Mesenchymal stem cell (in vitro differentiated cells and primary cell): Measurements from ENCODE around the gene TRIM36.

ENCODE experiments used
- DNase-seq: peaks from one replicate; pipeline ENCODE4 v3.0.0-alpha.2; 2013
- H2AFZ ChIP-seq: one replicate; pipeline ENCODE4 v1.6.1; 2013; ENCODE audit warnings: low read depth, mild to moderate bottlenecking, control low read depth, inconsistent platforms, low read length, moderate library complexity
- H2AK5ac ChIP-seq: 2 replicates; pipeline ENCODE4 v1.6.1; 2013; ENCODE audit warnings: low read length, moderate library complexity, mild to moderate bottlenecking, inconsistent platforms; ENCODE audit not compliant: severe bottlenecking
- H2BK120ac ChIP-seq: one replicate; pipeline ENCODE4 v1.6.1; 2013; ENCODE audit warnings: low read depth, mild to moderate bottlenecking, inconsistent platforms, low read length, moderate library complexity
- H2BK12ac ChIP-seq, 2 experiments: one replicate each; pipeline ENCODE4 v1.6.1; 2013; ENCODE audit warnings: inconsistent platforms in 2 of 2, low read length in 2 of 2, mild to moderate bottlenecking in 2 of 2, moderate library complexity in 2 of 2, control low read depth in 1 of 2
- H2BK15ac ChIP-seq: one replicate; pipeline ENCODE4 v1.6.1; 2013; ENCODE audit warnings: mild to moderate bottlenecking, low read depth, inconsistent platforms; ENCODE audit not compliant: poor library complexity, severe bottlenecking
- H2BK5ac ChIP-seq: 2 replicates; pipeline ENCODE4 v1.6.1; 2013; ENCODE audit warnings: low read depth, mild to moderate bottlenecking, low read length, control low read depth, inconsistent platforms; ENCODE audit not compliant: poor library complexity, severe bottlenecking
- H3K14ac ChIP-seq, 2 experiments: one replicate each; pipeline ENCODE4 v1.6.1; 2013; ENCODE audit warnings: inconsistent platforms in 2 of 2, low read length in 2 of 2, control low read depth in 1 of 2, mild to moderate bottlenecking in 1 of 2, moderate library complexity in 1 of 2
- H3K18ac ChIP-seq, 2 experiments: one replicate each; pipeline ENCODE4 v1.6.1; 2013; ENCODE audit warnings: inconsistent platforms in 2 of 2, low read length in 2 of 2, control low read depth in 1 of 2, low read depth in 1 of 2, mild to moderate bottlenecking in 1 of 2
- H3K23ac ChIP-seq, 2 experiments: one replicate each; pipeline ENCODE4 v1.6.1; 2013; ENCODE audit warnings: inconsistent platforms in 2 of 2, low read length in 2 of 2, mild to moderate bottlenecking in 2 of 2, moderate library complexity in 2 of 2, control low read depth in 1 of 2
- H3K27ac ChIP-seq: 2 replicates; pipeline ENCODE4 v1.5.1; 2013; ENCODE audit warnings: mild to moderate bottlenecking, moderate library complexity, low read length, control low read depth, inconsistent platforms; ENCODE audit not compliant: poor library complexity, severe bottlenecking
- H3K27me3 ChIP-seq, 2 experiments: 2 replicates each; pipeline versions ENCODE4 v1.6.1 to v1.7.0; 2013; ENCODE audit warnings: low read length in 2 of 2, mild to moderate bottlenecking in 2 of 2, moderate library complexity in 2 of 2, control low read depth in 1 of 2, inconsistent platforms in 1 of 2; ENCODE audit not compliant: control insufficient read depth in 1 of 2, insufficient read depth in 1 of 2
- H3K36me3 ChIP-seq, 2 experiments: 2 replicates each; pipeline versions ENCODE4 v1.6.1 to v1.7.0; 2013; ENCODE audit warnings: low read length in 2 of 2, control low read depth in 1 of 2, inconsistent platforms in 1 of 2, low read depth in 1 of 2, mild to moderate bottlenecking in 1 of 2; ENCODE audit not compliant: insufficient read depth in 2 of 2, control insufficient read depth in 1 of 2
- H3K4ac ChIP-seq, 2 experiments: one replicate each; pipeline ENCODE4 v1.6.1; 2013; ENCODE audit warnings: inconsistent platforms in 2 of 2, low read length in 2 of 2, mild to moderate bottlenecking in 2 of 2, moderate library complexity in 2 of 2, control low read depth in 1 of 2, low read depth in 1 of 2
- H3K4me1 ChIP-seq: 2 replicates; pipeline ENCODE4 v1.6.1; 2013; ENCODE audit warnings: low read depth, low read length, control low read depth; ENCODE audit not compliant: control insufficient read depth, insufficient read depth
- H3K4me2 ChIP-seq: 2 replicates; pipeline ENCODE4 v1.6.1; 2013; ENCODE audit warnings: low read length, mild to moderate bottlenecking, inconsistent platforms; ENCODE audit not compliant: poor library complexity, severe bottlenecking
- H3K4me3 ChIP-seq, 2 experiments: 2 replicates each; pipeline versions ENCODE4 v1.5.1 to v1.7.0; 2013; ENCODE audit warnings: low read length in 2 of 2, mild to moderate bottlenecking in 2 of 2, control low read depth in 1 of 2, low read depth in 1 of 2; ENCODE audit not compliant: insufficient read depth in 1 of 2
- H3K79me1 ChIP-seq: replicated peaks from 2 replicates; pipeline ENCODE4 v1.6.1; 2013; ENCODE audit warnings: mild to moderate bottlenecking, control low read depth, low read length, inconsistent platforms; ENCODE audit not compliant: poor library complexity, severe bottlenecking
- H3K9ac ChIP-seq: 2 replicates; pipeline ENCODE4 v1.7.0; 2013; ENCODE audit warnings: mild to moderate bottlenecking, low read length, moderate library complexity
- H3K9me3 ChIP-seq: 2 replicates; pipeline ENCODE4 v1.7.0; 2013; ENCODE audit warnings: mild to moderate bottlenecking, low read length; ENCODE audit not compliant: control insufficient read depth
- H4K8ac ChIP-seq: one replicate; pipeline ENCODE4 v1.6.1; 2013; ENCODE audit warnings: inconsistent platforms, mild to moderate bottlenecking, low read length, moderate library complexity
- H4K91ac ChIP-seq: one replicate; pipeline ENCODE4 v1.6.1; 2013; ENCODE audit warnings: mild to moderate bottlenecking, low read length, inconsistent platforms
- WGBS: methylation state at CpG from one replicate; pipeline ENCODE4 v1.1.7; 2013; ENCODE audit warnings: mixed read lengths; 5-methylcytosine and 5-hydroxymethylcytosine counted together

TRIM36 gene

DNA sequence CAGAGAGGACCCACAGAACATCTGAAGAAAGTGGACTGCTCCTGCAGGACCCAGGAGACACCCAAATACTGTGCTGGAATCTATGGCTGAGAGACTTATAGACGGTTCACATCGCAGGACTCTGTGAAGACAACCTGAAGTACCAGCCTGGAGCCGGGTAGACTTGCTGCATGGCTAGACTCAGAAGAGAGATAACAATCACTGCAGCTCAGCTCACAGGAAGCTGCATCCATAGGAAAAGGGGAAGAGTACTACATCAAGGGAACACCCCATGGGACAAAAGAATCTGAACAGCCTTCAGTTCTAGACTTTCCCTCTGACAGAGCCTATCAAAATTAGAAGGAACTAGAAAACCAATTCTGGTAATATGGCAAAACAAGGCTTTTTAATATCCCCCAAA lies 26.5 kb upstream of the TRIM36 start:
- Histone ChIP-seq H3K27me3 (no peaks in the 10 kb centered on the region), H3K18ac (no peak overlapping the region), H2BK120ac (no peak overlapping the region), H3K14ac (no peak overlapping the region), H3K9ac (no peak overlapping the region), H3K4me3 (no peak overlapping the region), H3K23ac (no peak overlapping the region), H2BK5ac (no peak overlapping the region), H3K4me1 (no peaks in the 10 kb centered on the region), H4K91ac (no peak overlapping the region), H4K8ac (no peak overlapping the region), H3K36me3 (peaks cover 0 to 3% of the 10 kb centered on the region in 2 experiments), H2AFZ (no peak overlapping the region), H3K9me3 (no peaks in the 10 kb centered on the region), H3K4me2 (no peak overlapping the region), H3K27ac (no peak overlapping the region), H2BK15ac (no peak overlapping the region), H2AK5ac (no peak overlapping the region), H3K4ac (no peak overlapping the region), H2BK12ac (no peak overlapping the region), H3K79me1 (no peaks in the 10 kb centered on the region)
- WGBS, result 88% methylated on average over 3 of the region's 3 CpGs
- no peak for DNase-seq

DNA sequence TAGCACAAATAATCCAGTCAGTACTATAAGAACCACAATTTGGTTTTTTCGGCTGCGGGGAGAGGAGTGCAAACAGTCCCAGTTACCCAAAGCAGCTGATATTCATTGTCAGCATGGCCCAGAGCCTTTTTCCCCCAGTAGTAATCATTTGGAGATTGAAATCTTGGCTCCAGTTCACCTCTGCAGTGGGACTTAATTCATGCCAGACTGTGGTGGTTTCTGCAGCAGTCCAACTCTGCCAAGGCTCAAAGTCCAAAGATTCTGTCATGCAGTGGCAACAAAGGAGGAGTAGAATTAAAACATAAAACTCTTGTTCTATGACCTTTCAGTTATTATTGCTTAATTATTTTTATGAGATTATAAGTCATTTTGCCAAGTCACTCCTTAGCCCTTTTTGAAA lies 25.0 kb upstream of the TRIM36 start:
- Histone ChIP-seq H2BK12ac (no peak overlapping the region), H3K18ac (no peak overlapping the region), H2AFZ (no peak overlapping the region), H3K27me3 (no peaks in the 10 kb centered on the region), H2BK120ac (no peak overlapping the region), H3K9ac (no peak overlapping the region), H3K36me3 (peaks cover 0 to 3% of the 10 kb centered on the region in 2 experiments), H3K14ac (no peak overlapping the region), H3K9me3 (no peaks in the 10 kb centered on the region), H3K79me1 (no peaks in the 10 kb centered on the region), H2BK5ac (no peak overlapping the region), H3K4me2 (no peak overlapping the region), H3K23ac (no peak overlapping the region), H4K91ac (no peak overlapping the region), H3K4me3 (no peak overlapping the region), H2BK15ac (no peak overlapping the region), H3K4ac (no peak overlapping the region), H2AK5ac (no peak overlapping the region), H4K8ac (no peak overlapping the region), H3K4me1 (no peaks in the 10 kb centered on the region), H3K27ac (no peak overlapping the region)
- WGBS, result 95% methylated on average over 2 of the region's 2 CpGs
- no peak for DNase-seq

DNA sequence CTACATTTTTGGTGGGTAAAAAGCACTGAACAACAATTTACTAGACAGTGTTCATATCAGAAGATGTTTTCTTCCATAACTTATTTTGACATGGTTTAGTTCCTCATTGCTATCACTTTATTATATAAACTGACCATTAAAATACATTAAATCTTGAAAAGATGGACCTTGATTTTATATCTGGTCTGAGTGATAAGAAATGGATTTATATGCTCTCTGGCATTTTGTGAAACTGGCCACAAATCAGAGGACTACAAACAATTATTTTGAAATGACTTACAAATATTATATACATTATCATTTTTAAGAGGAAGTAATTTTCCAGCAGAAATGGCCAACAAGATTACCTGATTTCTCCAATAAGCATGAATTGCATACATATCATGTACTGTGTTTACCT lies 23.6 kb upstream of the TRIM36 start:
- H3K4me2 ChIP-seq, result no peak overlapping the region
- H3K18ac ChIP-seq, result no peak overlapping the region
- H3K27ac ChIP-seq, result no peak overlapping the region
- DNase-seq, result no peak
- H3K4ac ChIP-seq, result no peak overlapping the region
- H3K36me3 ChIP-seq, result peaks cover 0 to 3% of the 10 kb centered on the region in 2 experiments
- H2AK5ac ChIP-seq, result no peak overlapping the region
- no peak overlapping the region for H3K14ac ChIP-seq
- H2BK5ac ChIP-seq, result no peak overlapping the region
- H3K4me3 ChIP-seq, result no peak overlapping the region
- H3K9me3 ChIP-seq, result no peaks in the 10 kb centered on the region
- H4K8ac ChIP-seq, result no peak overlapping the region
- no peaks in the 10 kb centered on the region for H3K27me3 ChIP-seq
- H3K4me1 ChIP-seq, result no peaks in the 10 kb centered on the region
- no peak overlapping the region for H4K91ac ChIP-seq
- H3K79me1 ChIP-seq, result no peaks in the 10 kb centered on the region
- no peak overlapping the region for H2BK120ac ChIP-seq
- no peak overlapping the region for H2AFZ ChIP-seq
- H2BK12ac ChIP-seq, result no peak overlapping the region
- H3K9ac ChIP-seq, result no peak overlapping the region
- no peak overlapping the region for H3K23ac ChIP-seq
- no peak overlapping the region for H2BK15ac ChIP-seq

DNA sequence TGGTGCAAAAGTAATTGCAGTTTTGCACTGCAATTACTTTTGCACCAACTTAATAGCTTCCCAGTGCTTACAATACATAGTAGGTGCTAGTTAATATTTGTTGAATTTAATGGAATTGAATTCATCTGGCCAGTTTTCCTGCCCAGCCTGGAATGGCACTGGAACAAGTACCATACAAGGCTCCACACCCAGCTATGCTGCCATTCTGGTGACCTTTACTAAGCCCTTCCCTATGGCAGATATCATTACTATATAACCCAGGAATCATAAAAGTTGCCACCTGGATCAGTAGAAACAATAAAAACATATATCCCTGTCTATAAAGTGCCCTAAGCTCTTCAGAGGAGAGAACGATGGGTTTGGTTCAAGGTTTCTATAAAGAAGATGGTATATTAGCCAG lies 22.4 kb upstream of the TRIM36 start:
- Histone ChIP-seq H2BK5ac (no peak overlapping the region), H3K36me3 (peaks cover 0 to 3% of the 10 kb centered on the region in 2 experiments), H4K91ac (no peak overlapping the region), H3K14ac (no peak overlapping the region), H3K9ac (no peak overlapping the region), H3K4me2 (no peak overlapping the region), H3K4me1 (no peaks in the 10 kb centered on the region), H2AFZ (no peak overlapping the region), H2BK120ac (no peak overlapping the region), H3K27ac (no peak overlapping the region), H3K27me3 (no peaks in the 10 kb centered on the region), H3K4me3 (no peak overlapping the region), H3K4ac (no peak overlapping the region), H2BK12ac (no peak overlapping the region), H4K8ac (no peak overlapping the region), H3K23ac (no peak overlapping the region), H3K9me3 (no peaks in the 10 kb centered on the region), H3K79me1 (no peaks in the 10 kb centered on the region), H2AK5ac (no peak overlapping the region), H3K18ac (no peak overlapping the region), H2BK15ac (no peak overlapping the region)
- no peak for DNase-seq
- no CpG with 5 or more reads among the region's 1 CpG for WGBS
